Sigmoid colon (tissue), 4 donors: ENCODE results near the gene SYNDIG1.

Experiments used
- EP300 ChIP-seq, 4 donors: sonication (generic); formaldehyde crosslinking; IDR thresholded peaks; one replicate each; pipeline ENCODE4 v1.6.1; 2017; ENCODE audit warnings: antibody characterized with exemption in 4 of 4
- POLR2AphosphoS5 ChIP-seq, 4 donors: sonication (generic); formaldehyde crosslinking; IDR thresholded peaks; one replicate each; pipeline ENCODE4 v1.6.1; 2017; ENCODE audit warnings: antibody characterized with exemption in 4 of 4

DNA sequence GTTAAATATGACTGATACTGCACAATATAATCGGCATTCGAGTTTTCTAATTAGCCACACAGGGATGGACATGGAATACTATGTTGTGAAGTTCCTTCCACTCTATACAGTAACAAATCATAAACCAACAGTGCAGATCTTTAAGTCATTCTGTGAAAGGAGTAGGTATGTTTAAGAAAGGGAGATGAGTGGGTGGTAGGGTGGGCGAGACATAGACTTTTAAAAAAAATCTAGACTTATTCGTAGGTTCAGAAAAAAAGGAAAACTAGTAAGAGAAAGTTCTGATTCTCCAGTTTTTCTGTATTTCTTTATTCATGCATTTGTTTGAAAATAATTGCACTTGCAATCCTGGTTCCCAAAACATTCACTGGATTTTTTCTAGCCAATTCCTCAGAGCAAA, 61.8 kb downstream of the SYNDIG1 start:
- TF ChIP-seq POLR2AphosphoS5 (IDR thresholded peaks at IDR 0.05) (no peak), EP300 (IDR thresholded peaks at IDR 0.05) (no peak)
